Astrocyte of the cerebellum (primary cell): Measurements from ENCODE around the gene EEFSEC.

Experiments used
- DNase-seq: peaks from one replicate; pipeline ENCODE4 v3.0.0-alpha.2; 2011; ENCODE audit warnings: low read depth
- H3K4me3 ChIP-seq: 2 replicates; pipeline ENCODE4 v1.5.1; 2011; ENCODE audit warnings: mild to moderate bottlenecking, low read depth, low read length, moderate library complexity
- CTCF ChIP-seq: IDR thresholded peaks from 2 replicates; pipeline ENCODE4 v1.5.1; 2012; ENCODE audit warnings: low read length, low read depth, moderate library complexity, mild to moderate bottlenecking; ENCODE audit errors: missing control alignments
- in situ Hi-C: cut with HindIII; loops from 2 replicates; pipeline ENCODE4 v1.10.0; 2017; ENCODE audit warnings: low sequenced_read_pairs

The EEFSEC gene

GRCh38 chr3:128446821-128447220 is 293.5 kb downstream of the EEFSEC start:
- DNase-seq: no peak
- no peak overlapping the region for H3K4me3 ChIP-seq
- in situ Hi-C loops: no loop called here
- no peak for TF ChIP-seq CTCF

GRCh38 chr3:128447561-128448013 is 294.3 kb downstream of the EEFSEC start:
- TF ChIP-seq CTCF: no peak
- in situ Hi-C loops: no loop called here
- H3K4me3 ChIP-seq: no peak overlapping the region
- DNase-seq: no peak

- in situ Hi-C loops: no loop called here
- TF ChIP-seq CTCF: no peak
- H3K4me3 ChIP-seq: no peak overlapping the region
- DNase-seq: no peak
Measured at GRCh38 chr3:128448491-128448890, 295.2 kb downstream of the EEFSEC start.

- no peak for DNase-seq
- in situ Hi-C loops: no loop called here
- no peak overlapping the region for H3K4me3 ChIP-seq
- TF ChIP-seq CTCF: no peak
Measured at GRCh38 chr3:128449111-128449638, 295.9 kb downstream of the EEFSEC start.

- in situ Hi-C loops: no loop called here
- no peak for DNase-seq
- TF ChIP-seq CTCF: no peak
- no peak overlapping the region for H3K4me3 ChIP-seq
Measured at GRCh38 chr3:128452120-128452519, 298.8 kb downstream of the EEFSEC start.

GRCh38 chr3:128452678-128453275 is 299.5 kb downstream of the EEFSEC start:
- DNase-seq: no peak
- in situ Hi-C loops: no loop called here
- no peak for TF ChIP-seq CTCF
- H3K4me3 ChIP-seq: no peak overlapping the region
